Hippocampal formation (tissue), 2 donors: ENCODE measurements around the gene CNN2.

ENCODE experiments used
- DNase-seq, 2 donors: peaks; one replicate each; lab custom pipeline; 2025; lab: John Stamatoyannopoulos, UW

CNN2 gene

GRCh38 chr19:995051-995827, 31.2 kb upstream of the CNN2 start:
- no peak for DNase-seq

- no peak for DNase-seq
Observed at GRCh38 chr19:996051-996838, 30.2 kb upstream of the CNN2 start.

- DNase-seq = no peak
Observed at GRCh38 chr19:998064-998463, 28.3 kb upstream of the CNN2 start.

- no peak for DNase-seq
Observed at GRCh38 chr19:999379-999719, 27.1 kb upstream of the CNN2 start.

GRCh38 chr19:1000095-1000494, 26.3 kb upstream of the CNN2 start, which contains the start of gene GRIN3B:
Gene GRIN3B, plus strand, starts transcription at chr19:1000419. Its CDS starts 19 bp downstream, at chr19:1000438.
- DNase-seq = no peak

- no peak for DNase-seq
Observed at GRCh38 chr19:1000591-1001537, 25.5 kb upstream of the CNN2 start.

- DNase-seq = no peak
Observed at GRCh38 chr19:1001538-1002166, 24.8 kb upstream of the CNN2 start.

GRCh38 chr19:1002600-1002999, 23.8 kb upstream of the CNN2 start:
- DNase-seq = no peak

GRCh38 chr19:1003283-1003682, 23.1 kb upstream of the CNN2 start:
- no peak for DNase-seq

- DNase-seq = no peak
Observed at GRCh38 chr19:1004204-1004802, 22.1 kb upstream of the CNN2 start.

- DNase-seq = no peak
Observed at GRCh38 chr19:1004803-1005664, 21.4 kb upstream of the CNN2 start.

GRCh38 chr19:1006711-1007398, 19.6 kb upstream of the CNN2 start:
- no peak for DNase-seq

GRCh38 chr19:1007399-1008251, 18.8 kb upstream of the CNN2 start:
- DNase-seq = no peak

- DNase-seq = no peak
Observed at GRCh38 chr19:1008268-1009040, 18.0 kb upstream of the CNN2 start.

- no peak for DNase-seq
Observed at GRCh38 chr19:1009041-1009980, 17.1 kb upstream of the CNN2 start.

GRCh38 chr19:1009981-1010538, 16.3 kb upstream of the CNN2 start:
- DNase-seq = no peak
